Measurements from ENCODE around the gene PLA2G2E.
A peak's percentile ranks its signal among the peaks of the same experiment; 100 is the strongest.

Gene PLA2G2E

GRCh38 chr1:19960591-19960990 lies 37.2 kb upstream of the PLA2G2E start:
- DNase-seq (ENCODE audit: low read depth), result no peak
- no peak overlapping the region for H3K4me3 ChIP-seq (ENCODE audit: low read depth, low read length)
- no peak for TF ChIP-seq CTCF (IDR thresholded peaks at IDR 0.05; ENCODE audit: low read depth, low read length, missing control alignments)
- in situ Hi-C loops (cut with HindIII; ENCODE audit: low sequenced_read_pairs), result no loop called here

GRCh38 chr1:19957779-19958178 lies 34.4 kb upstream of the PLA2G2E start:
- in situ Hi-C loops (cut with HindIII; ENCODE audit: low sequenced_read_pairs), result no loop called here
- no peak for DNase-seq (ENCODE audit: low read depth)
- TF ChIP-seq CTCF (IDR thresholded peaks at IDR 0.05; ENCODE audit: low read depth, low read length, missing control alignments), result peak; percentile 22
- H3K4me3 ChIP-seq (ENCODE audit: low read depth, low read length), result no peak overlapping the region

GRCh38 chr1:19955534-19956170 lies 32.2 kb upstream of the PLA2G2E start:
- no peak for TF ChIP-seq CTCF (IDR thresholded peaks at IDR 0.05; ENCODE audit: low read depth, low read length, missing control alignments)
- in situ Hi-C loops (cut with HindIII; ENCODE audit: low sequenced_read_pairs), result no loop called here

GRCh38 chr1:19954059-19954458 lies 30.6 kb upstream of the PLA2G2E start:
- no peak for DNase-seq (ENCODE audit: low read depth)
- in situ Hi-C loops (cut with HindIII; ENCODE audit: low sequenced_read_pairs), result no loop called here
- TF ChIP-seq CTCF (IDR thresholded peaks at IDR 0.05; ENCODE audit: low read depth, low read length, missing control alignments), result no peak
- no peak overlapping the region for H3K4me3 ChIP-seq (ENCODE audit: low read depth, low read length)

More at GRCh38 chr1:19955534-19956170, 32.2 kb upstream of the PLA2G2E start:
- no peak overlapping the region for H3K4me3 ChIP-seq (ENCODE audit: low read depth, low read length)
- no peak for DNase-seq (ENCODE audit: low read depth)

GRCh38 chr1:19949016-19949415 lies 25.6 kb upstream of the PLA2G2E start:
- TF ChIP-seq CTCF (IDR thresholded peaks at IDR 0.05; ENCODE audit: low read depth, low read length, missing control alignments), result no peak
- peak; percentile 5 for DNase-seq (ENCODE audit: low read depth)
- in situ Hi-C loops (cut with HindIII; ENCODE audit: low sequenced_read_pairs), result no loop called here
- H3K4me3 ChIP-seq (ENCODE audit: low read depth, low read length), result no peak overlapping the region

- in situ Hi-C loops (cut with HindIII; ENCODE audit: low sequenced_read_pairs), result no loop called here
- H3K4me3 ChIP-seq (ENCODE audit: low read depth, low read length), result no peak overlapping the region
- no peak for TF ChIP-seq CTCF (IDR thresholded peaks at IDR 0.05; ENCODE audit: low read depth, low read length, missing control alignments)
- no peak for DNase-seq (ENCODE audit: low read depth)
Measured at GRCh38 chr1:19946971-19947370, 23.6 kb upstream of the PLA2G2E start.
